HCT116 (cell line): ENCODE measurements around the gene CD300C. TPM values are rescaled to one million over a fixed set of nuclear protein-coding genes. Genes with fewer than 3 reads are reported as not detected.

Experiments
- ATAC-seq: fragments of 200-7000 bp; cut with Tn5 transposase; 2 replicates; pipeline ENCODE4 v1.9.1; 2020; ENCODE audit warnings: mild to moderate bottlenecking, moderate library complexity
- BruUV-seq: library from RNA; stranded (reverse); fragments of 400-500 nt; replicated peaks from 2 replicates; lab custom pipeline; 2021; lab: Mats Ljungman, UMichigan
- CTCF ChIA-PET: fragments of 300-600 bp; sonication (Branson Sonifier 250); formaldehyde crosslinking; loops from one replicate; lab custom pipeline; 2021; ENCODE audit warnings: antibody characterized with exemption; lab: Charles Lee
- POLR2A ChIA-PET: fragments of 300-600, 350-600 bp; sonication (Branson Sonifier 250); formaldehyde crosslinking; loops from one replicate; lab custom pipeline; 2021; ENCODE audit warnings: antibody characterized with exemption; lab: Charles Lee
- RAD21 ChIA-PET, 2 experiments: fragments of 300-600 bp; sonication (Branson Sonifier 250); formaldehyde crosslinking; loops; one replicate each; lab custom pipeline; 2023; ENCODE audit warnings: low total read pairs in 2 of 2; ENCODE audit not compliant: uncharacterized antibody in 2 of 2, unreplicated experiment in 2 of 2, low non-redundant PET in 1 of 2; lab: Charles Lee
- DNase-seq: peaks from one replicate; pipeline ENCODE4 v3.0.0-alpha.2; 2010; ENCODE audit warnings: low read depth, low spot score
- H2AFZ ChIP-seq: fragments of 200-600 bp; shearing (Covaris generic), sonication (generic); 2 replicates; pipeline ENCODE4 v1.6.1; 2017; ENCODE audit warnings: low read depth, mixed run types, mixed read lengths, antibody characterized with exemption, low read length; ENCODE audit not compliant: poor library complexity, severe bottlenecking
- H3K27ac ChIP-seq: 2 replicates; pipeline ENCODE4 v1.5.1; 2012; ENCODE audit warnings: low read depth, low read length
- H3K27me3 ChIP-seq: fragments of 200-600 bp; sonication (generic); 2 replicates; pipeline ENCODE4 v1.6.1; 2016; ENCODE audit warnings: mixed run types, low read length, mixed read lengths; ENCODE audit not compliant: insufficient read depth
- H3K36me3 ChIP-seq, 2 experiments: fragments of 200-500 bp in 1 of 2; fragments of 200-600 bp in 1 of 2; sonication (Bioruptor generic) in 1 of 2; sonication (generic) in 1 of 2; 2 replicates each; pipeline versions ENCODE4 v1.5.1 to v1.6.1; 2014 to 2016; ENCODE audit warnings: low read length in 2 of 2, inconsistent platforms in 1 of 2, mixed read lengths in 1 of 2, mixed run types in 1 of 2; ENCODE audit not compliant: insufficient read depth in 2 of 2, control insufficient read depth in 1 of 2
- H3K4me1 ChIP-seq, 2 experiments: fragments of 200-600 bp in 1 of 2; sonication (generic) in 1 of 2; 2 replicates each; pipeline versions ENCODE4 v1.5.1 to v1.6.1; 2012 to 2017; ENCODE audit warnings: low read length in 2 of 2, inconsistent platforms in 1 of 2, mild to moderate bottlenecking in 1 of 2, mixed read lengths in 1 of 2, mixed run types in 1 of 2, moderate library complexity in 1 of 2; ENCODE audit not compliant: insufficient read depth in 2 of 2, control insufficient read depth in 1 of 2
- H3K4me2 ChIP-seq: fragments of 200-600 bp; sonication (generic); 2 replicates; pipeline ENCODE4 v1.6.1; 2017; ENCODE audit warnings: mixed run types, low read length, mixed read lengths
- H3K4me3 ChIP-seq, 2 experiments: fragments of 200-600 bp in 1 of 2; sonication (generic) in 1 of 2; replicated peaks in 1 of 2; 2 replicates each; pipeline ENCODE4 v1.5.1; 2011 to 2016; ENCODE audit warnings: low read length in 2 of 2, control low read depth in 1 of 2, low read depth in 1 of 2, mild to moderate bottlenecking in 1 of 2, mixed read lengths in 1 of 2, mixed run types in 1 of 2
- H3K79me2 ChIP-seq: fragments of 200-600 bp; sonication (generic); 2 replicates; pipeline ENCODE4 v1.6.1; 2017; ENCODE audit warnings: mild to moderate bottlenecking, mixed run types, low read length, moderate library complexity, mixed read lengths; ENCODE audit not compliant: insufficient read depth
- H3K9ac ChIP-seq: fragments of 200-600 bp; sonication (generic); 2 replicates; pipeline ENCODE4 v1.6.1; 2016; ENCODE audit warnings: low read length, mixed read lengths
- H3K9me2 ChIP-seq: fragments of 200-600 bp; sonication (generic), shearing (Covaris generic); 2 replicates; pipeline ENCODE4 v1.6.1; 2017; ENCODE audit warnings: mixed run types, mild to moderate bottlenecking, moderate library complexity; ENCODE audit not compliant: insufficient read depth
- H3K9me3 ChIP-seq, 2 experiments: fragments of 200-500 bp in 1 of 2; fragments of 200-600 bp in 1 of 2; sonication (Bioruptor generic) in 1 of 2; sonication (generic) in 1 of 2; 2 replicates each; pipeline ENCODE4 v1.6.1; 2014 to 2017; ENCODE audit warnings: low read length in 2 of 2, mixed read lengths in 2 of 2, inconsistent platforms in 1 of 2, low read depth in 1 of 2, mild to moderate bottlenecking in 1 of 2, mixed run types in 1 of 2, moderate library complexity in 1 of 2; ENCODE audit not compliant: control insufficient read depth in 1 of 2, insufficient read depth in 1 of 2
- H4K20me1 ChIP-seq: fragments of 200-600 bp; sonication (generic), shearing (Covaris generic); 2 replicates; pipeline ENCODE4 v1.6.1; 2017; ENCODE audit warnings: mixed run types, mild to moderate bottlenecking, moderate library complexity; ENCODE audit not compliant: insufficient read depth
- CEBPB ChIP-seq: IDR thresholded peaks from 2 replicates; pipeline ENCODE4 v1.6.1; 2012; ENCODE audit warnings: low read depth
- CTCF ChIP-seq, 3 experiments: fragments of 200-600 bp in 1 of 3; sonication (generic) in 1 of 3; IDR thresholded peaks in 2 of 3; conservative IDR thresholded peaks in 1 of 3; 2 replicates each; pipeline ENCODE4 v1.5.1; 2012 to 2017; ENCODE audit warnings: low read depth in 2 of 3, low read length in 2 of 3, antibody characterized with exemption in 1 of 3, borderline replicate concordance in 1 of 3, control low read depth in 1 of 3, mild to moderate bottlenecking in 1 of 3, mixed read lengths in 1 of 3, mixed run types in 1 of 3, moderate library complexity in 1 of 3; ENCODE audit not compliant: insufficient read depth in 1 of 3
- EZH2phosphoT487 ChIP-seq: fragments of 200-600 bp; IDR thresholded peaks from 2 replicates; pipeline ENCODE4 v1.6.1; 2018; ENCODE audit warnings: antibody characterized with exemption, borderline replicate concordance
- FOSL1 ChIP-seq: IDR thresholded peaks from 2 replicates; pipeline ENCODE4 v1.6.1; 2012; ENCODE audit warnings: low read depth
- POLR2A ChIP-seq: IDR thresholded peaks from 2 replicates; pipeline ENCODE4 v1.7.0; 2011; ENCODE audit warnings: borderline replicate concordance; ENCODE audit not compliant: insufficient read depth, insufficient read length; ENCODE audit errors: extremely low read depth
- SP1 ChIP-seq: IDR thresholded peaks from 2 replicates; pipeline ENCODE4 v1.6.1; 2012; ENCODE audit warnings: low read depth
- SRF ChIP-seq: IDR thresholded peaks from 2 replicates; pipeline ENCODE4 v1.6.1; 2012; ENCODE audit warnings: low read depth
- intact Hi-C: fragments of 100-400 bp; cut with micrococcal nuclease; formaldehyde crosslinking; loops from 2 replicates; pipeline ENCODE4 v1.10.0; 2022
- total RNA-seq: library from RNA; stranded (reverse); gene quantifications from one replicate; pipeline ENCODE4 v1.2.1, GENCODE V29; 2021; ENCODE audit not compliant: unreplicated experiment
- TF ChIP-seq, protein P1 (sequence below): IDR thresholded peaks from 2 replicates; pipeline ENCODE4 v1.6.1; 2012; ENCODE audit warnings: low read depth
- TF ChIP-seq, protein P2 (sequence below): IDR thresholded peaks from 2 replicates; pipeline ENCODE4 v1.6.1; 2012
- TF ChIP-seq, protein P3 (sequence below): IDR thresholded peaks from 2 replicates; pipeline ENCODE4 v1.6.1; 2012

The CD300C gene
- total RNA-seq, 1 experiment from 2014 or later, result 0.15 TPM

GRCh38 chr17:74528491-74529199 lies 17.3 kb downstream of the CD300C start:
- BruUV-seq, result no TSS peak
- CTCF ChIA-PET, result interaction anchor here (1.5 kb wide), 1 partner anchor 160 kb away, joined by 5 read pairs; no protein-coding TSS in a partner anchor

More at GRCh38 chr17:74528491-74529199, 17.3 kb downstream of the CD300C start:
- H3K27me3 ChIP-seq, result peaks cover 60% of the 10 kb centered on the region
- no peaks in the 10 kb centered on the region for H3K79me2 ChIP-seq
- H3K9ac ChIP-seq, result no peak overlapping the region
- H3K9me2 ChIP-seq, result no peaks in the 10 kb centered on the region
- TF ChIP-seq FOSL1, result no peak
- no peak for TF ChIP-seq EZH2phosphoT487
- TF ChIP-seq, protein P1, sequence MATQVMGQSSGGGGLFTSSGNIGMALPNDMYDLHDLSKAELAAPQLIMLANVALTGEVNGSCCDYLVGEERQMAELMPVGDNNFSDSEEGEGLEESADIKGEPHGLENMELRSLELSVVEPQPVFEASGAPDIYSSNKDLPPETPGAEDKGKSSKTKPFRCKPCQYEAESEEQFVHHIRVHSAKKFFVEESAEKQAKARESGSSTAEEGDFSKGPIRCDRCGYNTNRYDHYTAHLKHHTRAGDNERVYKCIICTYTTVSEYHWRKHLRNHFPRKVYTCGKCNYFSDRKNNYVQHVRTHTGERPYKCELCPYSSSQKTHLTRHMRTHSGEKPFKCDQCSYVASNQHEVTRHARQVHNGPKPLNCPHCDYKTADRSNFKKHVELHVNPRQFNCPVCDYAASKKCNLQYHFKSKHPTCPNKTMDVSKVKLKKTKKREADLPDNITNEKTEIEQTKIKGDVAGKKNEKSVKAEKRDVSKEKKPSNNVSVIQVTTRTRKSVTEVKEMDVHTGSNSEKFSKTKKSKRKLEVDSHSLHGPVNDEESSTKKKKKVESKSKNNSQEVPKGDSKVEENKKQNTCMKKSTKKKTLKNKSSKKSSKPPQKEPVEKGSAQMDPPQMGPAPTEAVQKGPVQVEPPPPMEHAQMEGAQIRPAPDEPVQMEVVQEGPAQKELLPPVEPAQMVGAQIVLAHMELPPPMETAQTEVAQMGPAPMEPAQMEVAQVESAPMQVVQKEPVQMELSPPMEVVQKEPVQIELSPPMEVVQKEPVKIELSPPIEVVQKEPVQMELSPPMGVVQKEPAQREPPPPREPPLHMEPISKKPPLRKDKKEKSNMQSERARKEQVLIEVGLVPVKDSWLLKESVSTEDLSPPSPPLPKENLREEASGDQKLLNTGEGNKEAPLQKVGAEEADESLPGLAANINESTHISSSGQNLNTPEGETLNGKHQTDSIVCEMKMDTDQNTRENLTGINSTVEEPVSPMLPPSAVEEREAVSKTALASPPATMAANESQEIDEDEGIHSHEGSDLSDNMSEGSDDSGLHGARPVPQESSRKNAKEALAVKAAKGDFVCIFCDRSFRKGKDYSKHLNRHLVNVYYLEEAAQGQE, result no peak
- TF ChIP-seq SP1, result no peak
- TF ChIP-seq SRF, result no peak
- TF ChIP-seq CEBPB, result no peak
- TF ChIP-seq, protein P2, sequence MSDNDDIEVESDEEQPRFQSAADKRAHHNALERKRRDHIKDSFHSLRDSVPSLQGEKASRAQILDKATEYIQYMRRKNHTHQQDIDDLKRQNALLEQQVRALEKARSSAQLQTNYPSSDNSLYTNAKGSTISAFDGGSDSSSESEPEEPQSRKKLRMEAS, result no peak
- TF ChIP-seq POLR2A, result no peak
- TF ChIP-seq, protein P3, sequence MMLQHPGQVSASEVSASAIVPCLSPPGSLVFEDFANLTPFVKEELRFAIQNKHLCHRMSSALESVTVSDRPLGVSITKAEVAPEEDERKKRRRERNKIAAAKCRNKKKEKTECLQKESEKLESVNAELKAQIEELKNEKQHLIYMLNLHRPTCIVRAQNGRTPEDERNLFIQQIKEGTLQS, result no peak
- TF ChIP-seq CTCF (IDR thresholded peaks at IDR 0.05 in 2 of 3, conservative IDR thresholded peaks at IDR 0.05 in 1 of 3; ENCODE audit: borderline replicate concordance in 1 of 3, insufficient read depth in 1 of 3, low read depth in 2 of 3, low read length in 2 of 3), result no peak
- TF ChIP-seq, all 23 proteins: peak for 0
- DNase-seq (no peak), ATAC-seq (no peak)
- Histone ChIP-seq H3K9me3 (no peaks in the 10 kb centered on the region), H3K4me3 (no peak overlapping the region), H4K20me1 (no peaks in the 10 kb centered on the region), H3K4me2 (no peak overlapping the region), H3K4me1 (no peaks in the 10 kb centered on the region), H3K27ac (no peak overlapping the region), H3K36me3 (no peaks in the 10 kb centered on the region), H2AFZ (no peak overlapping the region)
- RAD21 ChIA-PET, result interaction anchor here in 1 of 2 experiments (0.6 kb wide), 1 partner anchor 227 kb away, joined by 3 read pairs; no protein-coding TSS in a partner anchor
- intact Hi-C loops, result no loop called here
- POLR2A ChIA-PET, result interaction anchor here (1.3 kb wide), 1 partner anchor 41 kb away, joined by 3 read pairs; no protein-coding TSS in a partner anchor
